Upper lobe of left lung (tissue), 4 donors: Measurements from ENCODE around the gene INTU.

Experiments
- POLR2A ChIP-seq, 4 donors: fragments of 450-650 bp; IDR thresholded peaks; one replicate each; pipeline ENCODE4 v1.5.1; 2016 to 2017; ENCODE audit warnings: antibody characterized with exemption in 4 of 4, mild to moderate bottlenecking in 2 of 4
- TF ChIP-seq, protein P1 (sequence below), 6 experiments: fragments of 450-650 bp in 4 of 6; fragments of 200-600 bp in 2 of 6; sonication (generic) in 2 of 6; IDR thresholded peaks; one replicate each; pipeline ENCODE4 v1.5.1; 2016 to 2019; ENCODE audit warnings: antibody characterized with exemption in 6 of 6

DNA sequence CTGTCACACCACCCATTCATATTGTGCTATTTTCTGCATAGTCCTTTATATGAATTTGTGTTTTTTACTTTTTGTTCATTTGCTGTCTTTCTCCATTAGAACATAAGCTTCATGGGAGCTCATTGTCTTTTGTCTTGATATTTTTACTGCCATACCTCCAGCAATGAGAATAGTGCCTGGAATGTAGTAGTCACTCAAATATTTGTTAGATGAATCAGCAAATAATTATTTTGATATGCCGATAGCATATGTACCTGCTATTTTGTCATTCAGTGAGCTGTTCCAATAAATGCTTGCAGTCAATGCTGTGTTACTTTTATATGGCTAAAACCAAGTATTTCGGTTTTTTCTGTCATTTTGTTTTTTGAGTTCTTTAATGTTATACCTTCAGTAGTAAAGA is 53.9 kb downstream of the INTU start:
- TF ChIP-seq, protein P1, sequence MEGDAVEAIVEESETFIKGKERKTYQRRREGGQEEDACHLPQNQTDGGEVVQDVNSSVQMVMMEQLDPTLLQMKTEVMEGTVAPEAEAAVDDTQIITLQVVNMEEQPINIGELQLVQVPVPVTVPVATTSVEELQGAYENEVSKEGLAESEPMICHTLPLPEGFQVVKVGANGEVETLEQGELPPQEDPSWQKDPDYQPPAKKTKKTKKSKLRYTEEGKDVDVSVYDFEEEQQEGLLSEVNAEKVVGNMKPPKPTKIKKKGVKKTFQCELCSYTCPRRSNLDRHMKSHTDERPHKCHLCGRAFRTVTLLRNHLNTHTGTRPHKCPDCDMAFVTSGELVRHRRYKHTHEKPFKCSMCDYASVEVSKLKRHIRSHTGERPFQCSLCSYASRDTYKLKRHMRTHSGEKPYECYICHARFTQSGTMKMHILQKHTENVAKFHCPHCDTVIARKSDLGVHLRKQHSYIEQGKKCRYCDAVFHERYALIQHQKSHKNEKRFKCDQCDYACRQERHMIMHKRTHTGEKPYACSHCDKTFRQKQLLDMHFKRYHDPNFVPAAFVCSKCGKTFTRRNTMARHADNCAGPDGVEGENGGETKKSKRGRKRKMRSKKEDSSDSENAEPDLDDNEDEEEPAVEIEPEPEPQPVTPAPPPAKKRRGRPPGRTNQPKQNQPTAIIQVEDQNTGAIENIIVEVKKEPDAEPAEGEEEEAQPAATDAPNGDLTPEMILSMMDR (IDR thresholded peaks at IDR 0.05): no peak
- no peak for TF ChIP-seq POLR2A (IDR thresholded peaks at IDR 0.05)
